ENCODE measurements around the gene IFITM10.

Gene IFITM10

DNA sequence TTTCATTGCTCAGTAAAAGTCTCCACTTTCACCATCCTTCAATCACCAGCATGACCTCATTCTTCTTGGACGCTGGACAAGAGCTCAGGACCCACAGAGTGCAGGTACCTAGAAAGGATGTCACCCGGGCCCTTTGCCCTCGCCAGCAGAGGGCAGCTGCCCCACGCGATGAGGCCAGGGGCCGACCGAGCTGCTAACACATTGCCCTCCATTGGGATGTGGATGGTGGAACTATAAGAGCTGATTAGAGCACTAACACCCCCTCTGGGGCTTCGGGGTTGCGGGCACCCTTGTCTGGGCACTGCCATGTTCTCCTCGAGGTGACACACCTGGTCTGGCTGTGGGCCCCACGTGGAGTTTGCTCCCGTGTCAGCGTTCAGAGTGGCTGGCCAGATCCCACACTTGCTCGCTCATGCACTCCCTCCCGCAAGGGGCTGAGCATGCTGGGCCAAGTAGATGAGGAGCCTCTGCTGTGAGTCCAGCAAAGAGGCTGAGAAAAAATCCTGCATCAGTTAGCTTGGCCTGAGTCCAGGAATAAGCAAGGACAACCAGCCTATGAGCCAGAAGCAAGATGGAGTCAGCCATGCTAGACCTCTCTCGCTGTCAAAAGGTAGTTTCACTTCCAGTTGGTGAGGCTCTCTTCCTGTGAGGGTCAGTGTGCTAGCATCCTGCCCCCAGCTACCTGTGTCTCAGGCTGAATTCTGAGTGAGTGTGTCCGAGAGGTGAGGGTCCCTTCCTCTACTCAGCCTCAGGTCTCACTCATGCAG lies 43.6 kb downstream of the IFITM10 start:
- no peak for DNase-seq

DNA sequence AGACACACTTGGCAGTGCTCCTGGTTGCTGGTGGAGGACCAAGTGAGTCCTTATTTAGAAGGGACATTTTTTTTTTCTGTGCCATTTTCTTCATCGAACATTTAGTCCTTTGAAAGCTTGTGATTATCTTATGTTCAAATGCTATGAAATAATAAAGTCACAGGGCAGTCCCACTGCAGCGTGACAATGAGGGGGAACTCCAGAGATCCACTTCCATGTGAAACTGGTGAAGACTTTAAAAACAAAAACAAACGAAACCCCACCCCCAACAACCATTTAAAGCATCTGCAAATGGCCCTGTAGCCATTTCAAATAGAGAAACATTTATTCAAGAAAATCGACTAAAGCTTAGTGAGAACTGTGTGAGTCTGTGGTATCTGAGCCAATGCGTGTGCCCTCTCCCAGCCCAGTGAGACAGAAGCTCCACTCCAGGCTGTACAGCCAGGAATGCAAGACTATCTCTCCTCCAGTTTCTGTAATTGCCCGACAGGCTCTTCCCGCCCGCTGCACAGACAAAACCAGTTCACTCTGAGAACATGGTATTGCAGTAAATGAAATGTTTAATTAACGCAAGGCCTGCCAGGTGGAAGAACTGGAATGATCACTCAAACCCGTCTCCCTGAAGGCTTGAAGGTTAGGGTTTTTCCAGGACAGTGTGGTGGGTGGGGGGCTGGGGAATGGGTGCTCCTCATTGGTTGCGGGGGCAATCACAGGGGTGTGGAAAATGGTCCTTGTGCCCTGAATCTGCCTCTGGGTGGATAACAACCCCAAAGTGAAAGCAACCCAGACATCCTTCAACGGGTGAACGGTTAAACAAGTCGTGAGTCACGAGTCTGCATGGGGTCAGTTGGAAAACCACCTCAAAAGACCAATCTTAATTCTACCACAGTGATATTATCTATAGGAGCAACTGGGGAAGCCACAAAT lies 45.0 kb downstream of the IFITM10 start:
- DNase-seq = no peak

DNA sequence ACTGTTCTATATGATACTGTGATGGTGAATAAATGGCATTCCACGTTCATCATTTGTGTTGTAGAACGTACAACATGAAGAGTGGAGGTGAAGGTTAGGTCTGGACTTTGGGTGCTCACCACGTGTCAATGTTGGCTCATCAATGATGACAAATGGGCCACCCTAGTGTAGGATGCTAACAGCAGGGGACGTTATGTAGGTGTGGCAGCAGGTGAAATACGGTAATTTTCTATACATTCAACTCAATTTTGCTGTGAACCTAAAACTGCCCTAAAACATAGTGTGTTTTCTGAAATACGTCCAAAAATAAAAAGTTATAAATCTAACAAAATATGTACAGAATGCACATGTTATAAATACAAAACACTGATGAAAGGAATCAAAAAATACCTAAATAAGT lies 47.2 kb downstream of the IFITM10 start:
- DNase-seq = no peak

DNA sequence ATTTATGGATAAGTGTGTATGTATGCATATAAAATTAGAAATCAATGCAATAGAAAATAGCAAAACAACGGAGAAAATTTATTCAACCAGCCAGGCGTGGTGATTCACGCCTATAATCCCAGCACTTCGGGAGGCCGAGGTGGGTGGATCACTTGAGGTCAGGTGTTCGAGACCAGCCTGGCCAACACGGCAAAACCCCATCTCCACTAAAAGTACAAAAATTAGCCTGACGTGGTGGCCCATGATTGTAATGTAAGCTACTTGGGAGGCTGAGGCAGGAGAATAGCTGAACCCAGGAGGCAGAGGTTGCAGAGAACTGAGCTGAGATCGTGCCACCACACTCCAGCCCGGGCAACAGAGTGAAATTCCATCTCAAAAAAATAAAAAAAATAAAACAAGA lies 47.9 kb downstream of the IFITM10 start:
- DNase-seq = no peak

DNA sequence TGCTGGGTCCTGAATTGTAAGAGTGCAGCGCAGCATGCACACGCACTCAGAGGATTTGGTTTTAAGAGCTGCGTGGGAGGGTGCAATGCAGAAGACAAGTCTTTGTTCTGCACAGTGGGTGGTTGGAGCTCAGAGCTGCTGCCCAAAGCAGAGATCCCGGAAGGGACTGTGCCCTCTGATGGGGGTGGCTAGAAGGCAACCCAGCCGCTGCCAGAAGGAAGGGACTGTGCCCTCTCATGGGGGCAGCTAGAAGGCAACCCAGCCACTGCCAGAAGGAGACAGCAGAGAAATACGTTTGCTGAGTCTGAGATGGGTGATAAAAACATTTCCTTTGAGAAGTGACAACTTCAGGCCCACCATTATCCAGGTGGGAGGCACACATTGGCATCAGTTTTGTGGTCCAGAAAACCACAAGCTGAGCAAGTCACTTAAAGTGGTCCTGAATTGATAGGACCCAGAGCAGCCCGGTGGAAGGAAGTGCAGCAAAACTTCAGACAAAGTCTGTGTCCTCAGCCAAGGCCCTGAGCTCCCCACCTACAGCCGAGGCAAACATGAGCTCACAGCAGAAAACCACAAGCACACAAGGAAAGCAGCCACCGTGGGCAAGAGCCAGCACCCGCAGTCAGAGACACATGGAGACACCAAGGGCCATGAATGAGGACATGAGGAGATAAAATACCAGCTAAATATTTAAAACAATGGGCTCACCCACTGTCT lies 49.1 kb downstream of the IFITM10 start:
- no peak for DNase-seq

DNA sequence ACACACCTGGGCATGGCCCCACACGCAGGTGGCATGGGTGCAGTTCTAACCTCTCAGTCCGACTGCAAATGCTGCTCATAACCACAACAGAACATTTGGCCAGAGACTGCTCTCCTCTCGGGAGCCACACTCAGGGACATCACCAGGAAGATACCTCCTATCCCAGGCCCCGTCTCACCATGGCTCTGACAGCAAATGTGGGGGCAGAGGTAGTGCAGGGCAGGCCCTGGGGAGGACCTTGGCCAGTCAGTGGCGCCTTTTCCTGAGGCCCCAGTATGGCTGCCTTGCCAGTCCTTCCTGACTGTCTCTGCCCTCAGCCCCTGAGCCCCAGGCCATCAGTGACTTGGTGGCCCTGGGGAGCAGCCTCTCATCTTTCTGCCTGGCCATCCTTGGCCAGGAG lies 50.6 kb downstream of the IFITM10 start:
- no peak for DNase-seq

DNA sequence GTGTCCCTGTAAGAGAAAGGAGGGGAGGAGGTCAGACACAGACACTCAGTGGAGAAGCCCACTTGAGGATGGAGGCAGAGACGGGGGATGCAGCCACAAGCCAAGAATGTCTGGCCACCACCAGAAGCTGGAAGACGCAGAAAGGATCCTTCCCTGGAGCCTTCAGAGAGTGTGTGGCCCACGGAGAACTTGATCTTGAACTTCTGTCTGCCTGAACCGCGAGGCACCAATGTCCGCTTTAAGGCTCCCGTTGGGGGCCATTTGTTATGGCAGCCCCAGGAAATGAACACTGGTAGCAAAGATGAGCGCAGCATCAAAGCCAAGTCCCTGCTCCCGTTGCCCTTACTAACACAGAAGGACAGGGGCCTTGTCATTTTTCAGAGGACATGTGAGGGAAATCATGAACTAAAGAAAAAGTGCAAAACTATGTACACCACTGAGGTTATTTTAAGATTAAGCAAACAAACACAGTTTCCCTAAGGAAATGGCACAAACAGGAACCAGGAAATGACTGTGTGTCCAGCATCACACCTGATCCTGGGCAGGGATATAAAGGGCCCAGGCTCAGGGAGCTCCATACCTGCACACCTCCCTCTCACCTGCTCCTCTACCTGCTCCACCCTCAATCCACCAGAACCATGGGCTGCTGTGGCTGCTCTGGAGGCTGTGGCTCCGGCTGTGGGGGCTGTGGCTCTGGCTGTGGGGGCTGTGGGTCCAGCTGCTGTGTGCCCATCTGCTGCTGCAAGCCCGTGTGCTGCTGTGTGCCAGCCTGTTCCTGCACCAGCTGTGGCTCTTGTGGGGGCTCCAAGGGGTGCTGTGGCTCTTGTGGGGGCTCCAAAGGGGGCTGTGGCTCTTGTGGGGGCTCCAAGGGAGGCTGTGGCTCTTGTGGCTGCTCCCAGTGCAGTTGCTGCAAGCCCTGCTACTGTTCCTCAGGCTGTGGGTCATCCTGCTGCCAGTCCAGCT lies 53.5 kb downstream of the IFITM10 start, which contains the start of gene KRTAP5-6:
Gene KRTAP5-6, plus strand, starts transcription at position 588 of the 963 bp plus-strand sequence. Its CDS starts 51 bp downstream, at position 639.
- DNase-seq = no peak

DNA sequence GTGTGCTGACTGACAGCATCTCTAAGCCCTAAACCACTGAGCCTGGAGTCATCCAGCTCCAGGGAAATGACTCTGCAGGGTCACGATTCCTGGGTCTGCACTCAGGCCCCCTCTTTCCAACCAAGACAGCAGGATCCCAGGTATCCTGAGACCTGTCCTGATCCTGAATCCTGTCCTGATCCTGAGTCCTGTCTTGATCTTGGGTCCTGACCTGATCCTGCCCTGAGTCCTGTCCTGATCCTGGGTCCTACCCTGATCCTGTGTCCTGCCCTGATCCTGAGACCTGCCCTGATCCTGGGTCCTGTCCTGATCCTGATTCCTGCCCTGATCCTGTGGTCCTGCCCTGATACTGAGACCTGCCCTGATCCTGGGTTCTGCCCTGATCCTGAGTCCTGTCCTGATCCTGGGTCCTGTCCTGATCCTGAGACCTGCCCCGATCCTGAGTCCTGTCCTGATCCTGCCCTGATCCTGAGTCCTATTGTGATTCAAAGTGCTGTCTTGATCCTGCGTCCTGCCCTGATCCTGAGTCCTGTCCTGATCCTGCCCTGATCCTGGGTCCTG lies 54.8 kb downstream of the IFITM10 start:
- DNase-seq = no peak

DNA sequence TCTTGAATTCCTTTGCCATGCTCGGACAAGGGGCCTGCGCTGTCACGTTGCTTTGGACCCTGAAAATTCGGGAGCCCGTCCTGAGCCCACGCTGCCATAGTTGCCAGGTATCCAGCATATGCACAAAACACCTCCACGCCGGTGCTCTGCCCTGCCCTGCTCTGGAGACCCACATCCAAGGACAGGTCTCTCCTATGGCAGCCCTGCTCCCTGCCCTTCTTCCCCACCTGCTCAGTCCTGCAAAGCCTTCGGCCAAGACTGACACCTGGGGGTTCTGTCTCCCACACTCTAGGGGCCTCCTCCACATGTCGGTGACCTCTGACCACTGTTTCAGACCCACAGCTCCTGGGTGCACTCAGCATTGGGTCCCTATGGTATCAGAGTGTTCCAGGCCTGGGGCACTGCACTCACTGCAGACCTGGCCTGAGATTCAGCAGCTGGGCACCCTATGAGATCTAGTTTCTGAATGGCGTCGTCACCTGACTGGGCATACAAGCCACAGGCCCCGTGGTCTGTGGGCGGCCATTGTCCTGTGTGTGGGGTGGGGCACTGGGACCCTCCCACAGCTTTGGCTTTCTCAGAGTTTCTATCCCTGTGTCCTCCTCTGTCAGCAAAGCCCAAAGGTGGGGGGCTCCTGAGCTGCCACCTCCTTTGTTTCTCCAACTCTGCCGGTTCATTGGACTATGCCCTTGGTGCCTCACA lies 55.4 kb downstream of the IFITM10 start:
- DNase-seq = no peak

DNA sequence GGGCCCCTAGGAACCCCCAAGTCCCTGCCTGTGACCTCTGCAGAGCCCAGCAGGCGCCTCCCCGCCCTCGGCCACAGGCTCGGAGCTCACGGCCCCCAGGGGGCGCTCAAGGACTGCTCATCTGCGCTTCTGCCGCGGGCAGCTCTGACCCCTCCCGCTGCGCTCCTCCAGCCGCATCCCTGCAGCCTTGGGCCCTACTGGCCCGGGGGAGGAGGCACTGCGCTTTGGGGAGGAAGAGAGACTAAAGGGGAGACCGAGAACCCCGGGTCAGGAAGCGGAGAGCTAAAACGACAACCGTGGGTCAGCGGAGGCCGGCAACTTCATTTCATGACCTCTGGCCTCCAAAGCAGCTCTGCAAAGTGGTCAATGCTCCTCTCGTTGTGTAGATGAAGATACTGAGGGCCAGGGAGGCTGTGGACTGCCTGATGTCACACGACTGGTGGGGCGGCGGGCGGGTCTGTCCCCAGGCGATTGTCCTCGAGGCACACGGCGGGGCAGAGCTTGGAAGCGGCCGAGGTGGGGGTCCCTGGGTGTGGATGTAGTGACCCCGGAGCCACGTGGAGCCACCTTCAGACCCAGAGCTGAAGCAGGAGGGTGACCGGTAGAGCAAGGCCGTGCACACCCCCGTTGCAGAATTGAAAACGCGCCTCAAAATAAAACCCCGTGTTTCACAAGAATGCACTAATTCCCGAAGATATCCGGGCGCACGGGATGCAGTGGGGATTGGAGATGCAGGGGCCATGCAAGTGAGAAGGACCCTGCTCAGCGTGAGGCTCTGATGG lies 56.1 kb downstream of the IFITM10 start:
- peak; percentile 69 for DNase-seq

DNA sequence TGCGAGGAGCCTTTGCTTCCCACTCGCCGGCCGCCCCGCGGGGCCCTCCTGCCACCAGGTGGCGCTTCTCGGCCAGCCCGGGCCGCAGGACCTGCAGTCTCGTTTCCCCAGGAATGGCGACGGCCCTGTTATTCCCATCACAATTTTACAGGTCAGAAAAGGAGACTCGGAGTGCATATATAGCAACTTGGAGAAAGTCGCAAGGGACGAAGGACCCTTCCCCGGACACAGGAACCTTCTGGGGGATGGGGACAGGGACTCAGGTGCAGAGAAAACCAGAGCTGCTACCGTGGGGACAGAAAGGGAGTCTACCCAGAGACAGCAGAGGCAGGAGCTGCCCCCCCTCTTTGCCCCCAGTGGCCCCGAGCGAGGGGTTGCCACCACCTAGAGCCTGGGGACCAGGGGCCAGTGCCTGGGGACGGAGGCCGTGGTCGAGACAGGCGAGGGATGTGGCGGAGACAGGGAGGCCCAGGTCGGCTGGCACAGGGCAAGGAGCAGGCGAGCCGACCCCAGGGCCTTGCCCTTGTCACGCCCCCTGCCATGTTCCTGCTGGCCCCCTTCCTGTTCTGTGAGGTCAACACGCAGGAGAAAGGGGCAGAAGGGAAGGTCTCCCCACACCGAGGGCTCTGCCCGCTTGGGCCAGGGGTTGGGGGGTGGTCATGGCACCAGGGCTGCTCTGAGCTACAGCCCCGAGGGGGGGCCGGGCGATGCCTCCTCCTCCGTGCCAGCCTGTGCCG lies 56.9 kb downstream of the IFITM10 start:
- DNase-seq = peak; percentile 44

DNA sequence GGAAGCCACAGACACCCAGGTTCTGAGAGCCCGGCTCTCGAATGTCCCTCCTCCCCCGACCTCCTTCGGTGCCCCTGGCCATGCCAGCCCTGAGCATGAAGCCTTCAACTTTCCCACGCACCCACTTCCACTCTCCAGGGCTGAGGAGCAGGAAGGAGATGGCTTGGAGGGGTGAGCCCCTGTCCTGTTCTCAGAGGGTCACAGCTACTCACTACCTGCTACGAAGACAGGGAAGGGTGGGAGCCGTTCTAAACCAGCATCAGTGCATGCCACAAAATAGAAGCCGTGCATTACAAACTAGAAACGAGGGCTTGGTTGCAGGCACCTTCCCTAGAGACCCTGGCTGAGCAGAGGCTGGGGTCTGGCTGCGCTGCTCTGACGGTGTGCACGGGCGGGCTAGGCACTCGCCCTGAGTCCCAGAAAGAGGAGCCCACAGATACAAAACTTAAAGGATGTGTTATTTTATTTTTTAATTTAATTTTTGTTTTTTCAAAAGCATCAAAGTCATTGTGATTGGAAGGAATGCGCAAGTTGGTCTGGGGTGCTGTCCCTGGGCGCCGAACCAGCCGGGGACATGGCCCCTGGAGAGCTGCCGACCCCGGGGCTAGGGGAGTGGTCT lies 57.6 kb downstream of the IFITM10 start:
- DNase-seq = no peak

DNA sequence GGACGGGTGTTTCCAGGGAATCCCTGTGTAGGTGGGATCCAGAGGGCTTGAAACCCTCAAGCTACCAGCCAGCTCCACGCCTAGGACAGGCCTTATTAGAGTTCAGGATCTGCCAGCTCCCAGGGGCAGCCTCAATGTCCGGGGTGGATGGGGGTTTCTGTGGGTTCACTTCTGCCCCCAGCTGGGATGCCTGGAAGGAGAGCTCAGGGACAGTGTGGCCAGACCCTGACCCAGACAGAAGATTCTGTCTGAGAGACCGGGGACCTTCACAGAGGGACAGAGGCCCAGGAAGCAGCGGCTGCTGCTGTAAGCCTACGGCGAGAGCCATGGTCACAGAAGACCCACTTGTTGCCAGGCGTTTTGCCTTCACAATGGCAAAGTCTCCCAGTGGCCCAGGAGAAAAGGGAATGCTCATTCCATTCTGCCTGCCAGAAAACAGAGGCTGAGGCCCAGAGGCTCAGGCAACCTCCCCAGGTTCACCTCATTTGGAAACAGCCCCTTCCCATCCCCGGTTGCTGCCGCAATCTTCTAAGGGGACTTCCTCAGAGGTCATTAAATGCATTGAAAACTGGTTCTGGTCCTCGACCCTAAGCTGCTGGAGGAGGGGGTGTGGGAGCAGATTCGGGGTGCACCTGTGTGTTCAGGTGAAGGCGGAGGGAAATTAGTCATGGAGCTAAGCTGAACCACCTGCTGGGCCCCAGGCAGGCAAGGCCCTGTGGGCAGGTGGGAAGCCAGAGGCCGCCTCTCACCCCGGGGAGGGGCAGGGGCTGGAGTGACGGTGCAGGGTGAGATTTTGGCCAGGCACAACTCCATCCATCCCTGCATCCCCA lies 58.3 kb downstream of the IFITM10 start:
- DNase-seq = no peak

DNA sequence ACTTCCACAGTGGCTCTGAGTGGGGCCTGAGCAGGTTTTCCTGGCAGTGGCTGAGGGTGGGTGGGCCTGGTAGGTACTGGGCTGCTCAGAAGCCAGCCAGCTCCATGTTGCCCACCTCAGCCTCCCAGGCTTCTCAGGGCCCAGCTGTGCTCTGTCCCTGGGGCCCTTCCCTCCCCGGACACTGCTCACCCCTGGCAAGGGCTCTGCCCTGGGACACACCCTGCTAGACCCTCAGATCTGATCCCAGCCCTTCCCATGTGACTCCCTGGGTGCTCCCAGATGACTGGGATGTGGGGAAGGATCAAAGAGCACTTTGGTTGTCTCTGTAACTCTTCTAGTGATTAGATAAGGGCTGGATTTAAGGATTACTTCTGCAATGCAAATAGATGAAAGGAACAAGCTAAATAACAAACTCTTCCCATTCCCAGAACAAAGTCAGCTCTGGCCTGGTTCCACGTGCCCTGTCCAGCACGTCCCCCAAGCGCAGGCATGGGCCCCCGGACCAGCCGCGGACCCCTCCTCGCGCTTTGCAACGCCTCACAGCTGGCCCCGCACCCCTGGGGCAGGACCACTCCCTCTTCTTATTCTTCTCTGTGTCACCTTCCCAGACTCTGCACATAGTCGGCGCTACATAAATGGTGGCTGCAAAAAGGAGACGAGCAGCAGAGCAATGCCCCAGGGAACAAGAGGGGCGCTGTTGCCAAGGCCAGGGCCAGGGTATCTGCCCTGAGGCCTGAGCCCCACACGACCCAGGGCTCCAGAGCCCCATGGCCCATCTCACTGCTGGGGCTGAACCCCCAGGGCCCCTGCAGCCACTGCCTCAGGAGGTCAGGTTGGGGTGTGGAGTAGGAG lies 59.1 kb downstream of the IFITM10 start:
- DNase-seq = no peak

DNA sequence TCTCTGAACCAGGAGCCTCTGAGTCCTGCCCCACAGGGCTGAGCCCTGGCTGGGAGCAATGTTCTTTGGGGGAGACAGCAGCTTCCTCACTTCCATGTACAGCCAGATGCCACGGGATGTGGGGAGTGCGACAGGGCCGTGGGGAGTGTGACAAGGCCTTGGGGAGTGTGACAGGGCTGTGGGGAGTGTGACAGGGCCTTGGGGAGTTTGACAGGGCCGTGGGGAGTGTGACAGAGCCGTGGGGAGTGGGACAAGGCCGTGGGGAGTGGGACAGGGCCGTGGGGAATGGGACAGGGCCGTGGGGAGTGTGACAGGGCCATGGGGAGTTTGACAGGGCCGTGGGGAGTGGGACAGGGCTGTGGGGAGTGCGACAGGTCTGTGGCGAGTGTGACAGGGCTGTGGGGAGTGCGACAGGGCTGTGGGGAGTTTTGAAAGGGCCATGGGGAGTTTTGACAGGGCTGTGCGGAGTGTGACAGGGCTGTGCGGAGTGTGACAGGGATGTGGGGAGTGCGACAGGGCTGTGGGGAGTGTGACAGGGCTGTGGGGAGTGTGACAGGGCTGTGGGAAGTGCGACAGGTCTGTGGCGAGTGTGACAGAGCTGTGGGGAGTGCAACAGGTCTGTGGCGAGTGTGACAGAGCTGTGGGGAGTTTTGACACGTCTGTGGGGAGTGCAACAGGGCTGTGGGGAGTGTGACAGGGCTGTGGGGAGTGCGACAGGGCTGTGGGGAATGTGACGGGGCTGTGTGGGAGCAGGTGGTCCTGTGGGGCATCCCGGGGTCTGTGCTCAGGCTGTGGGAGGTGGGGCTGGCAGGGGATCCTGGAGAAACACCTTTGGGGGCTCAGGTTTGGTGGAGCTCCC lies 60.0 kb downstream of the IFITM10 start:
- no peak for DNase-seq

All from kidney glomerular epithelial cell (primary cell).